ENCODE results near the gene TANGO6.

Gene TANGO6

DNA sequence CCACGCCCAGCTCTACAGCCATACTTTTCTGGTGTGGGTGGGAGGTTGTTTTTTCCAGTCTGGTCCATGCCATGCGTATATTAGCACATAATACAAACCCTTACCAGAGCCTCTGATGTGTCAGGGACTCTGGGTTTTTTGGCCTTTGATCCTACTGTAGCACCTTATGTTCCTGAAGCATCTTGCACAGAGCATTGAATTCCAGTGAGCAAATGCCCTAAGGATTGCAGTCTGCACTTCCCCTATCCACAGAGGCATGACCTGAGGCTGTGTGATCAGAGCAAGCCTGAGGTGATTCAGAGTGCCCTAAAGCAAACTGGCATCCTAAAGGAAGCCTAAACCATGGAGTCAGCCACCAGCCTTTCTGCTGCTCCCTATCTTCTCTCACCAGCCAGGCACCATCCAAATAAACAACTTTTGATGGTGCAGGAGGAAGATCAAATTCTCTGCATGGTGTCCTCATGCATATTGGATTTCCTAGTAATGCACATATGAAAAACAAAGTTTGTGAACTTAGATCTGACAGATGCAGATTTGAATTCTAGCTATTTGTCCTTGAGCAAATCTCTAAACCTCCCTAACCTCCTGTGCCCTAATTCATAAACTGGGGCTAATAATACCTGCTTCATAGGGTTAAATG lies 220.9 kb downstream of the TANGO6 start:
- DNase-seq = peak; percentile 82
- in situ Hi-C loops (cut with HindIII; ENCODE audit: low pct_ligation_motif_present, low pct_unique_long_range_greater_than_20kb, low sequenced_read_pairs) = no loop called here

- in situ Hi-C loops (cut with HindIII; ENCODE audit: low pct_ligation_motif_present, low pct_unique_long_range_greater_than_20kb, low sequenced_read_pairs) = no loop called here
- no peak for DNase-seq
These were observed 221.5 kb downstream of the TANGO6 start for GRCh38 chr16:69064764-69065313.

DNA sequence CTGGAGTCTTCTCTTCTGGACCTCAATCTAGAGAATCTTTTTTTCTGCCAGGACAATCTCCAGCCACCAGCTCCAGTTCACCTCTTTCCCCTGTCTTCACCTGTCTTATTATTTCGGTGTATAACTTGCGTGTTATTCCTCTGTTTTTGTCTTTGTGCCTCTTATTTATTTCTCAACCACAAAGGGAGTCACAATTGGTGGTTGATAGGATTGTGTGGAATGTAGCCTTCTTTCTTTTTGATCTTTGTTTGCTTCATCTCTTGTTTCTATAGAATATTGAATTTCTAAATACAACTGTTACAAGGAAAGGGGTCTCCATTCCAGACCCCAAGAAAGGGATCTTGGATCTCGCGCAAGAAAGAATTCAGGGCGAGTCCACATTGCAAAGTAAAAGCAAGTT lies 226.2 kb downstream of the TANGO6 start:
- no peak for DNase-seq
- in situ Hi-C loops (cut with HindIII; ENCODE audit: low pct_ligation_motif_present, low pct_unique_long_range_greater_than_20kb, low sequenced_read_pairs) = no loop called here

- DNase-seq = no peak
- in situ Hi-C loops (cut with HindIII; ENCODE audit: low pct_ligation_motif_present, low pct_unique_long_range_greater_than_20kb, low sequenced_read_pairs) = no loop called here
These were observed 227.7 kb downstream of the TANGO6 start for GRCh38 chr16:69071036-69071435.

DNA sequence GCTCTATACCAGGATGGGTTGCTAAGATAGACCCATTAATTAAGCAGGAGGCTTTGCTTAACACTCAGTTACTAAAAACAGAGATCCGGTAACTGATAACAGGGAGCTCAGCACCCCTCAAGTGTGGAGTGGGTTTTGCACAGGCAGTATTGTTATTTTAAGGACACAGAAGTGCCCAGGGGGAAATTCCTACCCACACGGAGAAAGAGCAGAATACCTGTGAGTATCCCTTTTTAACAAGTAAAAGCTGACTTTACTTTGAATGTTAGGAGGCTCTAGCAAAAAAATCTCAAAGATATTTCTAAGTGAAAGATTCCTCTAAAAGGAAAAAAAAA lies 229.3 kb downstream of the TANGO6 start:
- no peak for DNase-seq
- in situ Hi-C loops (cut with HindIII; ENCODE audit: low pct_ligation_motif_present, low pct_unique_long_range_greater_than_20kb, low sequenced_read_pairs) = no loop called here

DNA sequence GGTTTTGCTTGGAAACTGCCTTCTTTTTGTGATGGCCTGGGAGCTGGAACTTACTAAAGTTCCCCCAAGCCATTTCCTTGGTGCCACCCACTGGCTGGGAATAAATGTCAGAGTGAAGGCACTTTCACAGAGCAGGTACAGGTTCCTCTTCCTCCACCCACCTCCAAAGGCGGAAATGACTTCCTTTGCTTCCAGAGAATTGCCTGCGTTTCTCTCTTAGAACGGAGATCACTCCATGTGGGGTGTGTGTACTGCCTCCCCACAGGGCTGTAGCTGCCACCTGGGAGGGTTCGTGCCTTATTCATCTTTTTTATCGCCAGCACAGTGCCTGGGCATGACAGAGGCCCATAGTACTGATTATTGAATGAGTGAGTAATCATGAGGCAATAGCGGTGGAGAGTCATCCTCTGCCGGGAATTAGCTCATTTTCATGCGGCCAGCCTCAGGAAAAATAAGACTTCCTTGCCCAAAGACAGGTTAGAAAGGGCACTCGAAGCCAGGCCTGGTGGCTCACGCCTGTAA lies 229.9 kb downstream of the TANGO6 start:
- DNase-seq = peak; percentile 96

DNA sequence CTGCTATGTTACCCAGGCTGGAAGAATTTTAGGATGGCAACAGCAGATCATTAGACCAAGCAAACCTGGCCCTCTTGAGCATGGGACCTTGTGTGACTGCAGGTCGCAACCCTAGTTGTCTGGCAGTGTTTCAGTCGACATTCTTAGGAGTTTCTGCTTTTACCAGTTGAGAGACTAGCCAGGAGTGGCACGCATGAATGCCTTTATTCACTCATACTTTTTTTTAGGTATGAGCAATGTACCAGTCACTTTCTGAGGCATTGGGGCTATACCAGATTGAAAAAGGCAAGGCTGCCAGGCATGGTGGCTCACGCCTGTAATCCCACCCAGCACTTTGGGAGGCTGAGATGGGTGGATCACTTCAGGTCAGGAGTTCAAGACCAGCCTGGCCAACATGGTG lies 233.9 kb downstream of the TANGO6 start:
- in situ Hi-C loops (cut with HindIII; ENCODE audit: low pct_ligation_motif_present, low pct_unique_long_range_greater_than_20kb, low sequenced_read_pairs) = no loop called here
- peak; percentile 98 for DNase-seq

More for the DNA sequence above, 229.9 kb downstream of the TANGO6 start:
- in situ Hi-C loops (cut with HindIII; ENCODE audit: low pct_ligation_motif_present, low pct_unique_long_range_greater_than_20kb, low sequenced_read_pairs) = no loop called here

DNA sequence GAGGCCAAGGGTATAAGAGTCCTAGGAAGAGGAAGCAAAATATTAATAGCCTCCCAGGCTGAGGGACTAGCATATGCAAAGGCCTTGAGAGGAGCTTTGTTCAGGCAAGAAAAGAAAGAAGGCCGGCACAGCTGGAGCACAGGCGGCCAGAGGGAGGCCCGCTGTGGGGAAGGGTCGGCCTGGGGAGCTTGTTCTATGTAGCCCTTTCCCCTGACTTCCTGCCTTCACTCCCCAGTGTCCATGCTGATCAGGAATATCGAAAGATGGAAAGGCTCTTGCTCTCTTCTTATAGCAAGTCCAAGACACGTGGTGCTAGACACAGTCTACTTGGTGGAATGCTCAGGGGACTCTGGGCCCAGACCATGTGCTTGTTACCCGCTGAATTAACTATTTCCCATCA lies 234.7 kb downstream of the TANGO6 start:
- in situ Hi-C loops (cut with HindIII; ENCODE audit: low pct_ligation_motif_present, low pct_unique_long_range_greater_than_20kb, low sequenced_read_pairs) = no loop called here
- DNase-seq = no peak

- no peak for DNase-seq
- in situ Hi-C loops (cut with HindIII; ENCODE audit: low pct_ligation_motif_present, low pct_unique_long_range_greater_than_20kb, low sequenced_read_pairs) = no loop called here
These were observed 236.4 kb downstream of the TANGO6 start for GRCh38 chr16:69079697-69080096.

GRCh38 chr16:69083306-69083941 lies 240.1 kb downstream of the TANGO6 start:
- in situ Hi-C loops (cut with HindIII; ENCODE audit: low pct_ligation_motif_present, low pct_unique_long_range_greater_than_20kb, low sequenced_read_pairs) = no loop called here

DNA sequence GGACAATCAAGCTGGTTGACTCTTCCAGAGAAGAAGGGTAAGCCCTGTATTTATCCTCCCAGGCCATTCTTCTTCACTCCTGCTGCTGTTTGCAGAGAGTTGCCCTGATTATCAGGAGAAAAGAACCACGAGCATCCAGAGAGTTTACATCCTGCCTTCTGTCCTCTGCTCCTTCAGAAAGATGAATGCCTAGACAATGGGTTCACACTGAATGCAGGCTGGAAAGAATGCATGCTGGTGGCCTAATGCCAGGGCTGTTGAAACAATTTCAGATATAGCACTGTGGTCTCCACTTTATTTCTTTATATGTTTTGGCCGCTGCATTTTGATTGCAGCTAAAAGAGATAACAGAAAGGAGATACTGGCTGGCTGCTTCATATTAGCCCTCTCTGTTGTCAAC lies 241.0 kb downstream of the TANGO6 start:
- in situ Hi-C loops (cut with HindIII; ENCODE audit: low pct_ligation_motif_present, low pct_unique_long_range_greater_than_20kb, low sequenced_read_pairs) = no loop called here
- DNase-seq = no peak

More at GRCh38 chr16:69083306-69083941, 240.1 kb downstream of the TANGO6 start:
- DNase-seq = peak; percentile 43

GRCh38 chr16:69085032-69085695 lies 241.8 kb downstream of the TANGO6 start:
- no peak for DNase-seq
- in situ Hi-C loops (cut with HindIII; ENCODE audit: low pct_ligation_motif_present, low pct_unique_long_range_greater_than_20kb, low sequenced_read_pairs) = no loop called here

- DNase-seq = no peak
- in situ Hi-C loops (cut with HindIII; ENCODE audit: low pct_ligation_motif_present, low pct_unique_long_range_greater_than_20kb, low sequenced_read_pairs) = no loop called here
These were observed 243.8 kb downstream of the TANGO6 start for GRCh38 chr16:69087161-69087581.

DNA sequence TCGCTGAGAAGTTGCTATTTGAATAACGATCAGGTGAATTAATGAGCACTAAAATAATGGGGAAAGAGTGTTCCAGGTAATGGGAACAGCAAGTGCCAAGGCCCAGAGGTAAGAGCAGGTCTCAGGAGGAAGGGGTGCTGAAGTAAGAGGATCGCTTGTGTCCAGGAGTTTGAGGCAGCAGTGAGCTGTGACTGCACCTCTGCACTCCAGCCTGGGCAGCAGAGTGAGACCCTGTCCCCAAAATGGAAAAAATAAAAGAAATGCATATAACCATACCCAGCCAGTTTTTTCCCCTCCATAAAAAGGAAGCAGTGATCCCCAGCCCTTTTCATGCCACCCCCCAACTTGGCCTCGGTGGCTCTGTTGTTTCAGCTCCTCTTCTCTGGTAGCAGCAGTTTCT lies 245.4 kb downstream of the TANGO6 start:
- in situ Hi-C loops (cut with HindIII; ENCODE audit: low pct_ligation_motif_present, low pct_unique_long_range_greater_than_20kb, low sequenced_read_pairs) = no loop called here

DNA sequence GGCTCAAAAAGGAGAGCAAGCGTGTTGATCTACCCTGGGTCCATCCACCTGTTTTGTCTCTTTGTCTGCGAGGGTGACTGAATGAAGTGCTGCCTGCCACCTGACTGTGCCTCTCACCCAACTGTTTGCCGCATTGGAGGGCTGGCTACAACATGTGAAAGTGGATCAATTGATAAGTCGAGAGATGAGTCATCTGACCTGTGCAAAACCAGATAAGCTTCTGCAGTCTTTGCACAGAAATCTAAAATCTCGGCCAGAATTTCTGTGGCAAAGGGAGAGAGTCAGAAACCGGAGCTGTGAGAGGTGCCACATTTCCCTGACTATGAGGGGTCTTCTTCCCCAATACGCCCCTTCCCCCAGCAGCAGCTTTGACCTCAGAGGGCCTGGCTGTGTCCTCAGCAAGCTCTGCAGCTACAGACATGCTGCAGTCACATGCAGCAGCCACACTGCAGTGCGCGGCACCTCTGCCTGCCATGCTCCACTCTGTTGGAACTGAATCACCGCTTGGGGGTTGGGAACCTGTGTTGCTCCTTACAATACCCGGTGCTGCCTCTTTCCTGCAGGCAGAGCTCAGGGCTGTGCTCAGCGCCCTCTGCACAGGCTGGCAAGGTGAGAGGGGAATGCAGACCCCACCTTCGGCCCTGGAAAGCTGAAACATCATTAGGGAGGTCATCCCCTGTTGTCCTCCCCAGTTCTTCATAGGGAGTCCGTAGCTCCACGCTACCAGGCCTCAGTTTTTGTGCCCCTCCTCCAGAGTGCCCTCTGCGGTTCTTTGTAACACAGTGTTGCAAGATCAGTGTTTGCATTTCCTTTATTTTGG lies 246.0 kb downstream of the TANGO6 start:
- in situ Hi-C loops (cut with HindIII; ENCODE audit: low pct_ligation_motif_present, low pct_unique_long_range_greater_than_20kb, low sequenced_read_pairs) = no loop called here
- peak; percentile 60 for DNase-seq

More for the DNA sequence above, 245.4 kb downstream of the TANGO6 start:
- DNase-seq = no peak

GRCh38 chr16:69093974-69094373 lies 250.6 kb downstream of the TANGO6 start:
- in situ Hi-C loops (cut with HindIII; ENCODE audit: low pct_ligation_motif_present, low pct_unique_long_range_greater_than_20kb, low sequenced_read_pairs) = no loop called here
- DNase-seq = no peak

- DNase-seq = no peak
- in situ Hi-C loops (cut with HindIII; ENCODE audit: low pct_ligation_motif_present, low pct_unique_long_range_greater_than_20kb, low sequenced_read_pairs) = no loop called here
These were observed 251.2 kb downstream of the TANGO6 start for GRCh38 chr16:69094501-69094900.

GRCh38 chr16:69095193-69095592 lies 251.9 kb downstream of the TANGO6 start:
- in situ Hi-C loops (cut with HindIII; ENCODE audit: low pct_ligation_motif_present, low pct_unique_long_range_greater_than_20kb, low sequenced_read_pairs) = no loop called here

More at GRCh38 chr16:69095193-69095592, 251.9 kb downstream of the TANGO6 start:
- no peak for DNase-seq

Measured in ACHN (cell line).